PFSK-1 (cell line): ENCODE measurements around the gene BAAT.

ENCODE experiments used
- FOXP2 ChIP-seq: optimal IDR thresholded peaks from 2 replicates; pipeline ENCODE3; 2011; ENCODE audit warnings: borderline replicate concordance, control low read depth, inconsistent platforms; ENCODE audit not compliant: insufficient read depth; ENCODE audit errors: extremely low read length, extremely low read depth
- POLR2AphosphoS5 ChIP-seq: IDR thresholded peaks from 2 replicates; pipeline ENCODE4 v1.6.1; 2012; ENCODE audit warnings: low read depth, mild to moderate bottlenecking, control low read depth, low read length, moderate library complexity
- REST ChIP-seq, 2 experiments: IDR thresholded peaks; 2 replicates each; pipeline versions ENCODE4 v1.6.1 to v1.8.0; 2011 to 2012; ENCODE audit warnings: low read depth in 2 of 2, low read length in 2 of 2, control low read depth in 1 of 2, inconsistent platforms in 1 of 2, mild to moderate bottlenecking in 1 of 2, moderate library complexity in 1 of 2; ENCODE audit not compliant: insufficient read depth in 1 of 2
- SIN3A ChIP-seq: IDR thresholded peaks from 2 replicates; pipeline ENCODE4 v1.6.1; 2012; ENCODE audit warnings: mild to moderate bottlenecking, low read length, moderate library complexity, borderline replicate concordance; ENCODE audit not compliant: insufficient read depth
- TAF1 ChIP-seq: IDR thresholded peaks from 2 replicates; pipeline ENCODE4 v1.6.1; 2012; ENCODE audit warnings: low read length, control low read depth, borderline replicate concordance; ENCODE audit not compliant: insufficient read depth

The BAAT gene

GRCh38 chr9:101350285-101350684 lies 34.5 kb downstream of the BAAT start:
- TF ChIP-seq POLR2AphosphoS5 = no peak
- TF ChIP-seq FOXP2 = no peak
- no peak for TF ChIP-seq TAF1
- TF ChIP-seq REST (IDR thresholded peaks at IDR 0.05; ENCODE audit: insufficient read depth in 1 of 2, low read depth in 2 of 2, low read length in 2 of 2) = no peak
- no peak for TF ChIP-seq SIN3A

GRCh38 chr9:101342595-101342994 lies 42.2 kb downstream of the BAAT start:
- TF ChIP-seq REST (IDR thresholded peaks at IDR 0.05; ENCODE audit: insufficient read depth in 1 of 2, low read depth in 2 of 2, low read length in 2 of 2) = no peak
- no peak for TF ChIP-seq POLR2AphosphoS5
- TF ChIP-seq FOXP2 = no peak
- no peak for TF ChIP-seq TAF1
- TF ChIP-seq SIN3A = no peak

- TF ChIP-seq REST (IDR thresholded peaks at IDR 0.05; ENCODE audit: insufficient read depth in 1 of 2, low read depth in 2 of 2, low read length in 2 of 2) = no peak
- TF ChIP-seq SIN3A = no peak
- no peak for TF ChIP-seq TAF1
- TF ChIP-seq POLR2AphosphoS5 = no peak
- TF ChIP-seq FOXP2 = no peak
These were observed 42.8 kb downstream of the BAAT start for GRCh38 chr9:101341958-101342357.

GRCh38 chr9:101337237-101337636 lies 47.6 kb downstream of the BAAT start:
- TF ChIP-seq TAF1 (no peak), SIN3A (no peak), POLR2AphosphoS5 (no peak), REST (IDR thresholded peaks at IDR 0.05; ENCODE audit: insufficient read depth in 1 of 2, low read depth in 2 of 2, low read length in 2 of 2) (no peak), FOXP2 (no peak)

GRCh38 chr9:101336091-101336490 lies 48.7 kb downstream of the BAAT start:
- TF ChIP-seq TAF1 (no peak), FOXP2 (no peak)
